Keratinocyte (primary cell): ENCODE measurements around the gene DGAT2L6.

Experiments
- EZH2 ChIP-seq: IDR thresholded peaks from one replicate; pipeline ENCODE4 v1.6.1; 2012; ENCODE audit warnings: inconsistent platforms, mild to moderate bottlenecking, low read length, moderate library complexity
- TF ChIP-seq, protein P1 (sequence below), 3 experiments: IDR thresholded peaks in 1 of 3; conservative IDR thresholded peaks in 1 of 3; optimal IDR thresholded peaks in 1 of 3; 2 replicates in 2 of 3; 3 replicates in 1 of 3; pipeline versions ENCODE3 to v1.5.1; 2011; ENCODE audit warnings: low read length in 3 of 3, mild to moderate bottlenecking in 3 of 3, moderate library complexity in 2 of 3, control low read depth in 1 of 3, inconsistent platforms in 1 of 3; ENCODE audit not compliant: insufficient read depth in 2 of 3; ENCODE audit errors: extremely low read depth in 1 of 3

- TF ChIP-seq, protein P1, sequence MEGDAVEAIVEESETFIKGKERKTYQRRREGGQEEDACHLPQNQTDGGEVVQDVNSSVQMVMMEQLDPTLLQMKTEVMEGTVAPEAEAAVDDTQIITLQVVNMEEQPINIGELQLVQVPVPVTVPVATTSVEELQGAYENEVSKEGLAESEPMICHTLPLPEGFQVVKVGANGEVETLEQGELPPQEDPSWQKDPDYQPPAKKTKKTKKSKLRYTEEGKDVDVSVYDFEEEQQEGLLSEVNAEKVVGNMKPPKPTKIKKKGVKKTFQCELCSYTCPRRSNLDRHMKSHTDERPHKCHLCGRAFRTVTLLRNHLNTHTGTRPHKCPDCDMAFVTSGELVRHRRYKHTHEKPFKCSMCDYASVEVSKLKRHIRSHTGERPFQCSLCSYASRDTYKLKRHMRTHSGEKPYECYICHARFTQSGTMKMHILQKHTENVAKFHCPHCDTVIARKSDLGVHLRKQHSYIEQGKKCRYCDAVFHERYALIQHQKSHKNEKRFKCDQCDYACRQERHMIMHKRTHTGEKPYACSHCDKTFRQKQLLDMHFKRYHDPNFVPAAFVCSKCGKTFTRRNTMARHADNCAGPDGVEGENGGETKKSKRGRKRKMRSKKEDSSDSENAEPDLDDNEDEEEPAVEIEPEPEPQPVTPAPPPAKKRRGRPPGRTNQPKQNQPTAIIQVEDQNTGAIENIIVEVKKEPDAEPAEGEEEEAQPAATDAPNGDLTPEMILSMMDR (optimal IDR thresholded peaks at IDR 0.05 in 1 of 3, IDR thresholded peaks at IDR 0.05 in 1 of 3, conservative IDR thresholded peaks at IDR 0.05 in 1 of 3; ENCODE audit: extremely low read depth in 1 of 3, insufficient read depth in 2 of 3, low read length in 3 of 3), result no peak
- no peak for TF ChIP-seq EZH2
Measured at GRCh38 chrX:70208479-70208878, 31.2 kb downstream of the DGAT2L6 start.
